CD4-positive, alpha-beta T cell (primary cell): ENCODE results near the gene EVI5. TPM values are rescaled to one million over a fixed set of nuclear protein-coding genes. Genes with fewer than 3 reads are reported as not detected.

Experiments
- ATAC-seq: fragments of 200-7000 bp; cut with Tn5 transposase; one replicate; pipeline ENCODE4 v1.10.0; 2022; ENCODE audit warnings: mild to moderate bottlenecking; ENCODE audit not compliant: poor library complexity
- CTCF ChIA-PET: fragments of 350-600 bp; sonication (Branson Sonifier 250); formaldehyde crosslinking; loops from one replicate; lab custom pipeline; 2021; ENCODE audit warnings: antibody characterized with exemption, inconsistent platforms; lab: Charles Lee
- POLR2A ChIA-PET: fragments of 350-600 bp; sonication (Branson Sonifier 250); formaldehyde crosslinking; loops from one replicate; lab custom pipeline; 2021; ENCODE audit warnings: antibody characterized with exemption, inconsistent platforms; lab: Charles Lee
- DNase-seq, 14 experiments: peaks; one replicate each; pipeline ENCODE4 v3.0.0-alpha.2; 2013 to 2020; ENCODE audit warnings: mixed read lengths in 2 of 14
- H3K27ac ChIP-seq, 2 donors: one replicate each; pipeline versions ENCODE4 v1.5.1 to v1.7.0; 2013; ENCODE audit warnings: low read length in 2 of 2, low read depth in 1 of 2, mild to moderate bottlenecking in 1 of 2
- H3K27me3 ChIP-seq, 2 experiments: 1 replicate in 1 of 2; 2 replicates in 1 of 2; pipeline versions ENCODE4 v1.6.1 to v1.7.0; 2013; ENCODE audit warnings: low read length in 2 of 2, control low read depth in 1 of 2, mild to moderate bottlenecking in 1 of 2, moderate library complexity in 1 of 2; ENCODE audit not compliant: insufficient read depth in 2 of 2, control insufficient read depth in 1 of 2
- H3K36me3 ChIP-seq: one replicate; pipeline ENCODE4 v1.6.1; 2013; ENCODE audit warnings: low read length, control low read depth; ENCODE audit not compliant: insufficient read depth
- H3K4me1 ChIP-seq: one replicate; pipeline ENCODE4 v1.6.1; 2013; ENCODE audit warnings: low read length, control low read depth; ENCODE audit not compliant: insufficient read depth
- H3K4me3 ChIP-seq: one replicate; pipeline ENCODE4 v1.5.1; 2013; ENCODE audit warnings: mild to moderate bottlenecking, low read length, moderate library complexity
- H3K9me3 ChIP-seq, 2 experiments: 1 replicate in 1 of 2; 2 replicates in 1 of 2; pipeline versions ENCODE4 v1.6.1 to v1.7.0; 2013; ENCODE audit warnings: low read length in 2 of 2, mild to moderate bottlenecking in 2 of 2, control low read depth in 1 of 2, moderate library complexity in 1 of 2; ENCODE audit not compliant: control insufficient read depth in 1 of 2, insufficient read depth in 1 of 2
- H3K27ac Mint-ChIP-seq: one replicate; pipeline ENCODE4 v1.8.0; 2020; ENCODE audit warnings: mixed read lengths
- H3K27me3 Mint-ChIP-seq: one replicate; pipeline ENCODE4 v1.8.0; 2021; ENCODE audit warnings: mixed read lengths
- H3K36me3 Mint-ChIP-seq: one replicate; pipeline ENCODE4 v1.8.0; 2021; ENCODE audit warnings: low read depth, mixed read lengths
- H3K4me1 Mint-ChIP-seq: one replicate; pipeline ENCODE4 v1.8.0; 2021; ENCODE audit warnings: low read depth, mixed read lengths
- H3K4me3 Mint-ChIP-seq: one replicate; pipeline ENCODE4 v1.8.0; 2020; ENCODE audit warnings: mild to moderate bottlenecking, mixed read lengths
- H3K9me3 Mint-ChIP-seq: one replicate; pipeline ENCODE4 v1.8.0; 2020; ENCODE audit warnings: mixed read lengths
- CTCF ChIP-seq: fragments of 200-600 bp; IDR thresholded peaks from one replicate; pipeline ENCODE4 v1.8.0; 2022; ENCODE audit warnings: antibody characterized with exemption, mild to moderate bottlenecking
- intact Hi-C, 2 experiments: fragments of 100-400 bp; cut with DNase I in 1 of 2; cut with micrococcal nuclease in 1 of 2; formaldehyde crosslinking; loops; one replicate each; pipeline versions ENCODE4 v1.15.1 to v1.9.0; 2023 to 2025; cut with DNase I, micrococcal nuclease
- total RNA-seq, 174 experiments: library from RNA in 2 of 174; stranded (reverse) in 2 of 174; gene quantifications; one replicate each; pipeline ENCODE4 v1.2.3 and lab custom pipeline; 2021 to 2026

The EVI5 gene
- total RNA-seq, 2 experiments from 2014 or later, result 1.8 to 2.0 TPM

GRCh38 chr1:92486251-92487077 is 298.4 kb downstream of the EVI5 start, which contains the start of gene GFI1:
Gene GFI1 (minus strand): TSS chr1:92486925. CDS start chr1:92483487, 3,438 bp downstream.
- Mint-ChIP-seq H3K4me1 (peaks cover 65% of the 10 kb centered on the region), H3K27me3 (no peaks in the 10 kb centered on the region), H3K36me3 (peaks cover 19% of the 10 kb centered on the region), H3K4me3 (peak within 1 kb of the TSS; percentile 96), H3K9me3 (no peaks in the 10 kb centered on the region), H3K27ac (peak within 1 kb of the TSS; percentile 87)
- peak within 1 kb of the TSS in 1 of 2 donors; percentile 65 for H3K27ac ChIP-seq
- POLR2A ChIA-PET, result interaction anchor here (0.6 to 6.8 kb wide), 21 partner anchors 9 to 924 kb away, joined by 3 to 96 read pairs (median 5); no protein-coding TSS in a partner anchor
- no peaks in the 10 kb centered on the region for H3K9me3 ChIP-seq
- peak; percentile 13 for ATAC-seq
- H3K4me1 ChIP-seq, result peaks cover 41% of the 10 kb centered on the region
- peak within 1 kb of the TSS; percentile 89 for H3K4me3 ChIP-seq
- CTCF ChIA-PET, result interaction anchor here (0.5 to 6.0 kb wide), 13 partner anchors 11 to 1397 kb away, joined by 3 to 50 read pairs (median 4); partner anchors contain the start of gene CDC7
- peak in 13 of 14 experiments; percentile 23 to 81 (median 51) for DNase-seq
- intact Hi-C loops, result loop anchor here (5.0 kb wide), 5 partner anchors 56 to 174 kb away; no protein-coding TSS in a partner anchor
- TF ChIP-seq CTCF, result no peak
- no peaks in the 10 kb centered on the region for H3K27me3 ChIP-seq
- no peaks in the 10 kb centered on the region for H3K36me3 ChIP-seq

- Mint-ChIP-seq H3K27ac (peak overlapping the region; percentile 87), H3K4me3 (peak overlapping the region; percentile 96), H3K27me3 (no peaks in the 10 kb centered on the region), H3K4me1 (peaks cover 56% of the 10 kb centered on the region), H3K9me3 (no peaks in the 10 kb centered on the region), H3K36me3 (peaks cover 25% of the 10 kb centered on the region)
- ChIA-PET POLR2A (interaction anchor here (0.6 to 6.8 kb wide), 32 partner anchors 8 to 925 kb away, joined by 3 to 96 read pairs (median 5); partner anchors contain the start of genes GLMN and RPAP2), CTCF (interaction anchor here (0.5 to 6.0 kb wide), 24 partner anchors 11 to 984 kb away, joined by 3 to 50 read pairs (median 3); partner anchors contain the start of genes CDC7 and RPL5)
- Histone ChIP-seq H3K4me1 (peaks cover 46% of the 10 kb centered on the region), H3K36me3 (no peaks in the 10 kb centered on the region), H3K27me3 (no peaks in the 10 kb centered on the region), H3K9me3 (no peaks in the 10 kb centered on the region), H3K4me3 (peak overlapping the region; percentile 89), H3K27ac (peak overlapping the region in 1 of 2 donors; percentile 65)
- intact Hi-C loops, result loop anchor here (2.0 to 5.0 kb wide), 8 partner anchors 51 to 173 kb away; no protein-coding TSS in a partner anchor
- TF ChIP-seq CTCF, result peak; percentile 62
- peak; percentile 66 for ATAC-seq
- peak; percentile 62 to 89 (median 78) for DNase-seq
These were observed 299.3 kb downstream of the EVI5 start for GRCh38 chr1:92485381-92486250.
